Measurements from ENCODE around the gene SH3BP1.
"Not testable (repeated sequence)": the region's sequence is repeated elsewhere in the genome, so short reads cannot be mapped to it uniquely, and the experiment has no call there.

SH3BP1 gene

DNA sequence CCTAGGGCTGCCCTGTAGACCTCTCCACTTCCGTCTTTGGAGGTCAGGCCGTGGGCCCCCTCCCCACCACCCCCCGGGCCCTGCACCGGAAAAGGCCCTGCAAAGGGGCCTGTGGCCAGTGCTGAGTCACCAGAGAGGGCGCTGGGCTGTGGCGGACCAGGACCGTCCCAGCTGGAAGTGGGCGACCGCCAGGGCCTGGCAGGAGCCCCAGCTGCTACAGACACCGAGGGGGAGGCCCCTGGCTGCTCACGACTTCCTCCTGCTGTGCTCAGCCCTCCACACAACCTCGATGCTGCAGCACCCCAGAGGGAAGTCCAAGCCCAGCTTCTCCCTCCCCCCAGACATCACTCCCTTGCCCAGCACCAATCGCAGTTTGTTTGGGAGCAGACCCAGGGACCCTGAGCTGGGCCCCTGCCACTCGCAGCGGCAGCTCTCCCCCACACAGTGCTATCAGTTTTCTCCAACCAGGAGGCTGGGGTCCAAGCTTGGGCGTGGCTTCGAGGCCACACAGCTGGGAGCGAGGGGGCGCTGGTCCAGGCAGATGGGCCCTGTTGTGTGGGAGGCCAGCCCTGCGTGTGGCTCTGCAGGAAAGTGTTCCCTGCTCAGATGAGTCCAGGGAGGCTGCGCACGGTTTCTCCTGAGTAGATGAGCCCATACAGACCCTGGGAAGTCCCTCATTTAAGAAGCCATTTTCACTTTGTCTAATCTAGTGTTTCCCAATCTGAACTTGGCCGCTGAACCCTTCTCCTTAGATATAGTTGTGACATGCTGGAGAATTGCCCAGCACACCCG is 5.6 kb upstream of the SH3BP1 start:
- peak; percentile 52 for DNase-seq (ENCODE audit: low read depth)

GRCh38 chr22:37634417-37634924 is 5.0 kb upstream of the SH3BP1 start:
- DNase-seq (ENCODE audit: low read depth): no peak

- DNase-seq (ENCODE audit: low read depth): no peak
These were observed 4.3 kb upstream of the SH3BP1 start for GRCh38 chr22:37635157-37635556.

DNA sequence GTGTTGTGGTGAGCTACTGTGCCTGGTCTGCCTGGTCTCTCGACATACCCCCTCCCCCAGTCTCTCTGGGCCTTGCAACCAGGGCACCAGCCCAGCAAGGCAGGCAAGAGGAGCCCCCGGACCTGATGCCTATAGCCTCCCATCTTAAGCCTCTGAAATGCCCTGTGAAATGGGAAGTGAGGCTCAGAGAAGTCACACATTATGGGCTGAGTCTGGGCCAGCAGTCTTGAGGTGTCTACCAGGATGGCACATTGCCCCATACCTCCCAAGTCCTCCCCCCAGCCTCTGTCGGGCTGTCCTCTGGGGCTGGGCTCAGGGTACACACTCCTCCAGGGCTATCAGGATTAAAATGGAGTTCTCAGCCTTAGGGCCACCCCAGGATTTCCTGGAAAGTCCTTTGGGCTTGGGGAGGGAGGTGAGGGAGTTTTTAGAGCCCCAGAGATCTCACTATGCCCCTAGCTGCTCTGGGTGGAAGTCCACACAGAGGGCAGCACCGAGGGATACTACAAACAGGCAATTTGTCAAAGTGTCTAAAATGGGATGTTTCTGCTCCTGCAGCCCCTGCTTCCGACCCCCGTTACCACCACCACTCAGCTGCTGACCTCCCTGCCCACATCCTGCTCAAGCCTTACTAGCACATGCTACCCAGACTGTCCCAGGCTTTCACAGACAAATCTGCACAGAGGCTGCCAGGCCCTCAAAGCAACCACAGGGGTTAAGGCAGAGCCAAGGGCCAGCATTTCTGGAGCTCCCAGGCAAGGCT is 3.1 kb upstream of the SH3BP1 start:
- no peak for DNase-seq (ENCODE audit: low read depth)

- DNase-seq (ENCODE audit: low read depth): no peak
These were observed 2.6 kb upstream of the SH3BP1 start for GRCh38 chr22:37636949-37637273.

GRCh38 chr22:37638391-37639069 is 939 bp upstream of the SH3BP1 start:
- DNase-seq (ENCODE audit: low read depth): no peak

- DNase-seq (ENCODE audit: low read depth): no peak
These were observed 512 bp downstream of the SH3BP1 start for GRCh38 chr22:37639771-37640590.

DNA sequence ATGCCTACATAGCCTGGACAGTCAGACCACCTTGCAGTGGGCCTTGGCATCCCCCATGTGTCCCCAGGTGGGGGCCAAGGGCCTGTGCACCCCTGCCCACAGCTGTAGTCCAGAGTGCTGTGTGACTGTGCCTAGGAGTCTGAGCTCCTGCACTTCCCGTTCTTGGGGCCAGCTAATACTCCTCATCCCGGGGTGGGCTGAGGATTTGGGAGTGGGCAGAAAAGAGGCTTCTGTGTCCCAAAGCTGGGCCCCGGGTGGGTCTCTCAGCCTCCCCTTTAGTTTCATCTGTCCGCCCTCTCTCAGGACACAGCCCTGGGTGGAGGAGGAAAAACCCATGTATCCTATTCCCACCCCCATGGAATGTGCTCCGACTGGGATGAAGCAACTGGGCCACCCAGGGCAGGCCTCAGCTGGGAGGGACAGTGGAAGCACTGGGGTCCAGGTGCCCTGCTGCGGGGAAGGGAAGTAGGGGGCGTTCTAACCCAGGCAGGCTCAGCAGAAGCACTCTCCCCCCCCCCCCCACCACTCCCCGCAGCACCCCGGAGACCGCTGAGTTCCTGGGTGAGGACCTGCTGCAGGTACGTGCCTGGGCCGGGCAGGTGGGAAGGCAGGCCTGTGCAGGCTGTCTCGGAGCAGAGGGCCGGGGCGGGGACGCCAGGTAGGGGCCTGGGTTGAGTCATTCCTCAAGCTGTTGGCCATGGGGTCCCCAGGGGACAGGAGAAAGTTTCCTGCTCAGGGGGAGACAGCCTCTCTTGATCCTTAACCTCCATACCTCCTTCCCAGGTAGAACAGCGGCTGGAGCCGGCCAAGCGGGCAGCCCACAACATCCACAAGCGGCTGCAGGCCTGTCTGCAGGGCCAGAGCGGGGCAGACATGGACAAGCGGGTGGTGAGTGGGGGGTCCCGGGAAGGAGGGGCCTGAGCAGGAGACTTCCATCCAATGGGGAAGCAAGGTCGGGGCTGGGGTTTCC is 1.4 kb downstream of the SH3BP1 start:
- no peak for DNase-seq (ENCODE audit: low read depth)

DNA sequence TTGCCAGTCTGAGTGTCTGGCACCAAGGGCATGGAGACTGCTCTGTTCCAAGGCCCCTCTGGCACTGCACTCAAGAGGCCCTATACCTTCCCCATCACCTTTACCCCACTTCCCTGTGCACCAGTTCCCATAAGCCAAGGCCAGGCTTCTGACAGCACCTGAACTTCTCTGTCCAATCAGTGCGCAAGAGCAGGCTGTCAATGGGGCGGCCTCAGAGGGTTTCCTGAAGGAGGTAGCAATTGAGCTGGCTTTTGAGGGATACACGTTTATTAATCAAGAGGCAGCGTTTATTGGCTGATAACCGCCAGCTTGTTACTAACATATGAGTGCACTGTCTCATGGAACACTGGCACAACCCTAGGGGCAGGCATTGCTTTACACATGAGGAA is 2.1 kb downstream of the SH3BP1 start:
- no peak for DNase-seq (ENCODE audit: low read depth)

DNA sequence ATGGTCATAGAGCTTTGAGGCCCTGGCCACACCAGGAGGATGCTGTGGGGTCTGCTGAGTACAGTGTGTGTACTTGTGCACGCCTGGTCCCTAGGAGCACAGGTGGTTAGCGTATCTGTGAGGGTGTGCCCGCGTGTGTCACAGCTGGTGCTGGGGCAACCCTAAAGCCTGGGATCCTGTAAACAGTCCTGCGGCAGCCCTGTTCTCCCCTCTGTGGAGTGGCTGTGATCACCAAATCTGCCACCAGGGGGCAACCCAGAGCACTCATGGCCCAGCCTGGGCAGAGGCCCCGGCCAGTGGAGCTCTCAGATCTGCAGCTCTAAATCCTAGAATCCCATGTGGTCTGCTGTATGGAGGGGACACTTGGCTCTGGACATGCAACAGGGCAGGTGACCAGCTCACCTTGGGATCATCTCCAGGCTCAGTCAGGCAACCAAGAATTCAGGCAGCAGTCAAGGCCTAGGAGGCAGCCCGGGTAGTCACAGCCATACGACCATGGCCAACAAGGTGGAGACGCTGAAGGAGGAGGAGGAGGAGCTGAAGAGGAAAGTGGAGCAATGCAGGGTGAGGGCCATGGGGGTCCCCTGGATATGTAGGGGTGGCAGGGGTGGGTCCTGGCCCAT is 3.9 kb downstream of the SH3BP1 start:
- DNase-seq (ENCODE audit: low read depth): peak; percentile 82

- DNase-seq (ENCODE audit: low read depth): no peak
These were observed 7.8 kb downstream of the SH3BP1 start for GRCh38 chr22:37647317-37647716.

- no peak for DNase-seq (ENCODE audit: low read depth)
These were observed 8.5 kb downstream of the SH3BP1 start for GRCh38 chr22:37647928-37648327.

DNA sequence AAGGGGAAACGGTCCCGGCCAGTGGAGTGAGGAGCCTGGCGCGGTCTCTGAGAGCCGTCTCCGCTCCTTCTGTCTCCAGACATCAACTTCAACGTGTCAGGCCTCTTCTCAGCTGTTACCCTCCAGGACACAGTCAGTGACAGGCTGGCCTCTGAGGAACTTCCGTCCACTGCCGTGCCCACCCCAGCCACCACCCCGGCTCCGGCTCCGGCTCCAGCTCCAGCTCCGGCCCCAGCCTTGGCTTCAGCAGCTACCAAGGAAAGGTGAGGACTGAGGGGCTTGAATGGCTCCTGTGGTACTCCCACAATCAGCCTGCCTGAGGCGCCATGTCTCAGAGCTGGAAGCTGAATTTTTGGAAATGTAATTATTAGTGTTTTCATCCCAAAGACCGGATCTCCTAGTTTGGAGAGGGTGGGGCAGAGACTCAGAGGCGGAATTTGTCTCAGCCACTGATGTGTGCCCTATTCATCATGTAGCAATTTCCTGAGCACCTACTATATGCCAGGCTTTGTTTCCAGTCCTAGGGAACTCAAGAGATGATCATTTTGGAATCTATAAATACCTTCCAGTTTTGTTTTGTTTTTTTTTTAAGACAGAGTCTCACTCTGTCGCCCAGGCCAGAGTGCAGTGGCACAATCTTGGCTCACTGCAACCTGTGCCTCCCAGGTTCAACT is 11.1 kb downstream of the SH3BP1 start:
- DNase-seq (ENCODE audit: low read depth): no peak

DNA sequence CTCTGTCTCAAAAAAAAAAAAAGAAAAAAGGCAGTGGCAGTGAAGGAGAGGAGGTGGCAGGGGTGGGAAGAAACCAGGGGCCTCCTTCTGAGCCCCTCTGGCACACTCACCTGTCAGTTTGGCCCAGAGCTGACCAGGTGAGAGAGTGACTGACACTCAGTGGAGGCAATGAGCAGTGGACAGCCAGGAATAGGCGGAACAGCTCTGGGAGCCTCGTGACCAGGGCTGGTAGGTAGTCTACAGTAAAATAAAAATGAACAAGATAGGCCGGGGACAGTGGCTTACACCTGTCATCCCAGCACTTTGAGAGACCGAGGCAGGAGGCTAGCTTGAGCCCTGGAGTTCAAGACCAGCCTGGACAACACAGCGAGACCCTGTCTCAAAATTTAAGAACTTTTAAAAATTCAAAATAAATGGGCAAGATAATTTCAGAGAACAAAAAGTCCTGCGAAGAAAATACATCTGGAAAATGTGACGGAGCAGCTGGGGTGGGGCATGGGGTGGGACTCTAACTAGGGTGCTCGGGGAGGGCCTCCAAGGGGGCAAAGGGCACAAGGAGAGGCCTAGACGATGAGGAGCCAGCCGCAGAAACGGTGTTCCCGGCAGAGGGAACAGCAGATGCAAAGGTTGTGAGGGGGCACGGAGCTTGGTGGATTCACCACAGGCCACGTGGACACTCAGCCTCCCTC is 15.2 kb downstream of the SH3BP1 start:
- DNase-seq (ENCODE audit: low read depth): no peak

DNA sequence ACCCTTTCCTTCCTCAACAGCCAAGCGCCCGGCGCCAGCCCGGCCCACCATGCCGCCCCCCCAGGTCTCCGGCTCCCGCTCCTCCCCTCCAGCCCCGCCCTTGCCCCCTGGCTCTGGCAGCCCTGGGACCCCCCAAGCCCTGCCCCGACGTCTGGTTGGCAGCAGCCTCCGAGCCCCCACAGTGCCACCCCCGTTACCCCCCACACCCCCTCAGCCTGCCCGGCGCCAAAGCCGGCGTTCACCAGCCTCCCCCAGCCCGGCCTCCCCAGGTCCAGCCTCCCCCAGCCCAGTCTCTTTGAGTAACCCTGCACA is 15.7 kb downstream of the SH3BP1 start:
- no peak for DNase-seq (ENCODE audit: low read depth)

- not testable (repeated sequence) for DNase-seq (ENCODE audit: low read depth)
These were observed 17.1 kb downstream of the SH3BP1 start for GRCh38 chr22:37656583-37656982.

GRCh38 chr22:37657590-37658132 is 18.2 kb downstream of the SH3BP1 start:
- DNase-seq (ENCODE audit: low read depth): no peak

GRCh38 chr22:37658133-37659065 is 18.9 kb downstream of the SH3BP1 start, which contains the start of gene PDXP:
Gene PDXP (plus strand): TSS chr22:37658723. CDS start chr22:37658783, 60 bp downstream.
- peak; percentile 98 for DNase-seq (ENCODE audit: low read depth)

Measured in stimulated activated CD8-positive, alpha-beta memory T cell treated with anti-CD3 and anti-CD28 coated beads, Interleukin-4, amount 100 ng/mL, for 24 hours (primary cell).